ENCODE data around the gene SARDH.

The SARDH gene

DNA sequence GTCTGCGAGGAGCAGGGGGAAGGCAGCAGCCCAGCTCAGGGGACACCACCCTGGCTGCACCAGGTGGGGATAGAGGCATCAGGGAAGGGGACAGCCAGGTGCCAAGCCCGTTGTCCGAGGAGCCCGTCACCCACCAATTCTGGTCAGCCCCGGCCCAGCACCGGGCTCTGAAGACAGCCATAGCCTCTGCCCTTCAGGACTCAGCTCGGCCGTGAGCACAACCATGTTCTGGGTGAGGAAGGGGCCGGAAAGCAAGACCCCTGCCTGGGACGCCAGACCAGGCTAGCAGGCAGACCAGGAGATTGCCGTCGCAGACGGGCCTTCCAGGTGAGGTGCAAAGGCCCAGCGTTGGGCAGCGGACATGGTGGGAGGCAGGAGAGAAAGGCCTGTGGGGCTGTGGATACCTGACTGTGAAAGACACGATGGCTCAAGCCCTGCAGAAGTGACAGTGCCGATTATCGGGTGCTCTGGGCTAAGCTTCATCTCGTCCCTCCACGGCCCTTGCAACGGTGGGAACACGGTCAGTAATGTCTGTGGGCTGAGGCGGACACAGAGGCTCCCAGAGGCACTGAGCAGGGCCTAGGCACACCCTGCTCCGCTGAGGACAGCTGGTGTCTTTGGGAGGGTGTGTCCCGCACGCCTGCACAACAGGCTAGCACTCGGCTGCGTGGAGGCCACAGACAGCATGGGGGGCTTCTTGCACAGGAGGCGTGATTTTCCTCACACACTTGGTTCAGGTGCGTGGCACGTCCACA is 65.5 kb downstream of the SARDH start:
- TF ChIP-seq, protein P1, sequence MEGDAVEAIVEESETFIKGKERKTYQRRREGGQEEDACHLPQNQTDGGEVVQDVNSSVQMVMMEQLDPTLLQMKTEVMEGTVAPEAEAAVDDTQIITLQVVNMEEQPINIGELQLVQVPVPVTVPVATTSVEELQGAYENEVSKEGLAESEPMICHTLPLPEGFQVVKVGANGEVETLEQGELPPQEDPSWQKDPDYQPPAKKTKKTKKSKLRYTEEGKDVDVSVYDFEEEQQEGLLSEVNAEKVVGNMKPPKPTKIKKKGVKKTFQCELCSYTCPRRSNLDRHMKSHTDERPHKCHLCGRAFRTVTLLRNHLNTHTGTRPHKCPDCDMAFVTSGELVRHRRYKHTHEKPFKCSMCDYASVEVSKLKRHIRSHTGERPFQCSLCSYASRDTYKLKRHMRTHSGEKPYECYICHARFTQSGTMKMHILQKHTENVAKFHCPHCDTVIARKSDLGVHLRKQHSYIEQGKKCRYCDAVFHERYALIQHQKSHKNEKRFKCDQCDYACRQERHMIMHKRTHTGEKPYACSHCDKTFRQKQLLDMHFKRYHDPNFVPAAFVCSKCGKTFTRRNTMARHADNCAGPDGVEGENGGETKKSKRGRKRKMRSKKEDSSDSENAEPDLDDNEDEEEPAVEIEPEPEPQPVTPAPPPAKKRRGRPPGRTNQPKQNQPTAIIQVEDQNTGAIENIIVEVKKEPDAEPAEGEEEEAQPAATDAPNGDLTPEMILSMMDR (IDR thresholded peaks at IDR 0.05): no peak
- no peak overlapping the region for H3K27ac ChIP-seq
- H3K4me3 ChIP-seq: no peak overlapping the region
- DNase-seq (ENCODE audit: low spot score): no peak

GRCh38 chr9:133671371-133671770 is 66.8 kb downstream of the SARDH start:
- TF ChIP-seq, protein P1 (IDR thresholded peaks at IDR 0.05): no peak
- no peak overlapping the region for H3K4me3 ChIP-seq
- no peak overlapping the region for H3K27ac ChIP-seq
- DNase-seq (ENCODE audit: low spot score): no peak

GRCh38 chr9:133670466-133670865 is 67.7 kb downstream of the SARDH start:
- TF ChIP-seq, protein P1 (IDR thresholded peaks at IDR 0.05): no peak
- no peak overlapping the region for H3K4me3 ChIP-seq
- H3K27ac ChIP-seq: no peak overlapping the region
- DNase-seq (ENCODE audit: low spot score): no peak

DNA sequence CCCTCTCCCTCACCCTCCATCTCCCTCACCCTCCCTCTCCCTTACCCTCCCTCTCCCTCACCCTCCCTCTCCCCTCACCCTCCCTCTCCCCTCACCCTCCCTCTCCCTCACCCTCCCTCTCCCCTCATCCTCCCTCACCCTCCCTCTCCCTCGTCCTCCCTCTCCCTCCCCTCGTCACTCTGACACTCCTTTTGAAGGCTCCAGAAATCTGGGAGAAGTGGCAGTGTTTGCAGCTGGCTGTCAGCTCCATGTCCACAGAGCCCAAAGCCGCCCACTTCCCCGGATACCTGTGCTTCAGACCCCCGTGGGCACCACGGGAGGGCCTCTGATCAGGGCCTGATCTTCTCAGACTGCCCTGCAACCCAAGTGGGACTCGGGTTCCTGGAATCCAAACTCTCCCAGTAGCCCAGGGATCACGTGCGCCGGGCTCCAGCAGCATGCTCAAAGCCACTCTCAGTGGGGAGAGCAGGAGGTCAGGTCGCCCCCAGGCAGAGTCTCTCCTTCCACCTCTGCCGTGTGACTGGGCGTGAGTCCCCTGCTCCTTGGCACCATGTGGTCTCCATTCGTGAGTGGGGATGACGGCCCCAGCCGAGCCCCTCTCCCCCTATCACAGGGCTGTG is 68.9 kb downstream of the SARDH start:
- H3K4me3 ChIP-seq: no peak overlapping the region
- TF ChIP-seq, protein P1 (IDR thresholded peaks at IDR 0.05): no peak

DNA sequence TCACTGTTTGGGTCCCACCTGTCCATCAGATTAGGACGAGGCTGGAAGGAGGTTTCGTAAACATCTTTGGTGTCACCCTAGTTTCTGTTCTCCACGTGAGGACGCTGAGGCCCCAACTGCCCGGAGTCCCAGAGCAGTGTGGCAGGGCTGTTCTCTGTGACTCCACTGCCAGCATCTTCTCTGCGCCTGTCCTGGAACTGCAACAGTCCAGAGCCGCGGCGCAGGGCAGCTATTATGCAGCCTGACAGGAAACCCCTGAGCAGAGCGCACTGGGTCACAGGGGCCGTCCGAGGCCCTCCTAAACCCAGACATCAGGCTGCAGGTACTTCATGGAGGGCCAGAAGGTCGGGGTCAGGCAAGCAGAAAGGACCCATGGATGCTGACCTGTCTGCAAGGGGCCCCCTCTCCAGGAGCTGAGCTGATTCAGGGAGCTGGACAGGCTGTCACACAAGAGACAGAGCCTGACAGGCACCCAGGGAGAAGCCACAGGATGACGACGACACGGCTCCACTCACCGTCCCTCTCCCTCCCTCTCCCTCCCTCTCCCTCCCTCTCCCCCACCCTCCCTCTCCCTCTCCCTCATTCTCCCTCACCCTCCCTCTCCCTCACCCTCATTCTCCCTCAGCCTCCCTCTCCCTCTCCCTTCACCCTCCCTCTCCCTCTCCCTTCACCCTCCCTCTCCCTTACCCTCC is 70.2 kb downstream of the SARDH start:
- no peak for DNase-seq (ENCODE audit: low spot score)
- TF ChIP-seq, protein P1 (IDR thresholded peaks at IDR 0.05): no peak
- Histone ChIP-seq H3K27ac (no peak overlapping the region), H3K4me3 (no peak overlapping the region)

More for the DNA sequence above, 68.9 kb downstream of the SARDH start:
- no peak overlapping the region for H3K27ac ChIP-seq
- no peak for DNase-seq (ENCODE audit: low spot score)

DNA sequence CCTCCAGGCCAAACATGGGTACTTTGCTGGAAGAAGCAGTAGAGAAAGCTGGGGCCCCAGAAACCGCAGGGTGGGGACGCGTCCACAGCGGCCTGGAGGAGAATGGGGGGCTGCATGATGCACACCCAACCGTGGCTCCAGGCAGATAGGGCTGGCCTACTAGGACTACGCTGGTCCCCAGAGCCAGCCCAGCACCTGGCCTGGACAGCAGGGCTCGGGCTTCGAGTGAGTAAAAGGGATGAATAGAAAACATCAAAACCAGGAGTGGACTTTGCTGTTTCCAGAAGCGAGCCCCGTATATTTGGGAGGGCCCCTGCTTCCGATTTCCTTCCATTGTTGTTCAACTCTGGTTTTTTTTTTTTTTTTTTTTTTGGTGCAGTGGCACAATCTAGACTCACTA is 71.3 kb downstream of the SARDH start:
- Histone ChIP-seq H3K4me3 (no peak overlapping the region), H3K27ac (no peak overlapping the region)
- DNase-seq (ENCODE audit: low spot score): no peak
- TF ChIP-seq, protein P1 (IDR thresholded peaks at IDR 0.05): no peak

Data from coronary artery (tissue), 2 donors.